Measurements from ENCODE around the gene B3GAT1.

The B3GAT1 gene

GRCh38 chr11:134338068-134338467 is 74.0 kb downstream of the B3GAT1 start:
- no peak overlapping the region for H3K27ac ChIP-seq
- H3K9me3 ChIP-seq, result no peaks in the 10 kb centered on the region
- peaks cover 38% of the 10 kb centered on the region for H3K27me3 ChIP-seq
- H3K36me3 ChIP-seq, result no peaks in the 10 kb centered on the region
- no peak overlapping the region for H3K4me3 ChIP-seq (ENCODE audit: low read depth in 1 of 2, low read length in 1 of 2)
- no peaks in the 10 kb centered on the region for H3K4me1 ChIP-seq (ENCODE audit: control insufficient read depth in 1 of 2, insufficient read depth in 1 of 2, low read depth in 1 of 2, low read length in 1 of 2)
- no peak for TF ChIP-seq CTCF (IDR thresholded peaks at IDR 0.05)

- Histone ChIP-seq H3K9me3 (no peaks in the 10 kb centered on the region), H3K27ac (no peak overlapping the region), H3K27me3 (peaks cover 49% of the 10 kb centered on the region), H3K4me1 (ENCODE audit: control insufficient read depth in 1 of 2, insufficient read depth in 1 of 2, low read depth in 1 of 2, low read length in 1 of 2) (peaks cover 1 to 4% of the 10 kb centered on the region in 2 experiments), H3K4me3 (ENCODE audit: low read depth in 1 of 2, low read length in 1 of 2) (no peak overlapping the region), H3K36me3 (no peaks in the 10 kb centered on the region)
- TF ChIP-seq CTCF (IDR thresholded peaks at IDR 0.05), result no peak
These were observed 75.0 kb downstream of the B3GAT1 start for GRCh38 chr11:134337051-134337450.

GRCh38 chr11:134334796-134335571 is 77.1 kb downstream of the B3GAT1 start:
- H3K9me3 ChIP-seq, result no peaks in the 10 kb centered on the region
- H3K27ac ChIP-seq, result no peak overlapping the region
- no peaks in the 10 kb centered on the region for H3K36me3 ChIP-seq
- H3K4me3 ChIP-seq (ENCODE audit: low read depth in 1 of 2, low read length in 1 of 2), result no peak overlapping the region
- peaks cover 4 to 6% of the 10 kb centered on the region in 2 experiments for H3K4me1 ChIP-seq (ENCODE audit: control insufficient read depth in 1 of 2, insufficient read depth in 1 of 2, low read depth in 1 of 2, low read length in 1 of 2)
- peaks cover 69% of the 10 kb centered on the region for H3K27me3 ChIP-seq
- no peak for TF ChIP-seq CTCF (IDR thresholded peaks at IDR 0.05)

GRCh38 chr11:134333946-134334345 is 78.1 kb downstream of the B3GAT1 start:
- Histone ChIP-seq H3K27me3 (peaks cover 80% of the 10 kb centered on the region), H3K36me3 (no peaks in the 10 kb centered on the region), H3K4me1 (ENCODE audit: control insufficient read depth in 1 of 2, insufficient read depth in 1 of 2, low read depth in 1 of 2, low read length in 1 of 2) (peaks cover 4 to 6% of the 10 kb centered on the region in 2 experiments), H3K4me3 (ENCODE audit: low read depth in 1 of 2, low read length in 1 of 2) (no peak overlapping the region), H3K27ac (no peak overlapping the region), H3K9me3 (no peaks in the 10 kb centered on the region)
- no peak for TF ChIP-seq CTCF (IDR thresholded peaks at IDR 0.05)

GRCh38 chr11:134333312-134333711 is 78.7 kb downstream of the B3GAT1 start:
- peaks cover 4 to 6% of the 10 kb centered on the region in 2 experiments for H3K4me1 ChIP-seq (ENCODE audit: control insufficient read depth in 1 of 2, insufficient read depth in 1 of 2, low read depth in 1 of 2, low read length in 1 of 2)
- TF ChIP-seq CTCF (IDR thresholded peaks at IDR 0.05), result no peak
- H3K36me3 ChIP-seq, result no peaks in the 10 kb centered on the region
- no peak overlapping the region for H3K27ac ChIP-seq
- H3K4me3 ChIP-seq (ENCODE audit: low read depth in 1 of 2, low read length in 1 of 2), result no peak overlapping the region
- no peaks in the 10 kb centered on the region for H3K9me3 ChIP-seq
- peaks cover 86% of the 10 kb centered on the region for H3K27me3 ChIP-seq
